Neuron (in vitro differentiated cells): ENCODE measurements around the gene IL1R2.

Experiments
- H2AFZ ChIP-seq: one replicate; pipeline ENCODE4 v1.6.1; 2013; ENCODE audit warnings: low read depth, mild to moderate bottlenecking, inconsistent platforms, low read length, moderate library complexity
- H3K27me3 ChIP-seq: one replicate; pipeline ENCODE4 v1.6.1; 2013; ENCODE audit warnings: low read length; ENCODE audit not compliant: insufficient read depth
- H3K36me3 ChIP-seq: one replicate; pipeline ENCODE4 v1.6.1; 2013; ENCODE audit warnings: low read length; ENCODE audit not compliant: insufficient read depth
- H3K4me1 ChIP-seq: one replicate; pipeline ENCODE4 v1.6.1; 2013; ENCODE audit warnings: low read length; ENCODE audit not compliant: insufficient read depth
- H3K4me3 ChIP-seq: 2 replicates; pipeline ENCODE4 v1.5.1; 2013; ENCODE audit warnings: mild to moderate bottlenecking, low read length, moderate library complexity
- H3K9me3 ChIP-seq: one replicate; pipeline ENCODE4 v1.6.1; 2013; ENCODE audit warnings: low read length

IL1R2 gene

GRCh38 chr2:102033750-102034682 is 42.3 kb downstream of the IL1R2 start:
- Histone ChIP-seq H3K27me3 (no peaks in the 10 kb centered on the region), H3K4me3 (no peak overlapping the region), H3K4me1 (no peaks in the 10 kb centered on the region), H3K36me3 (no peaks in the 10 kb centered on the region), H2AFZ (no peak overlapping the region), H3K9me3 (no peaks in the 10 kb centered on the region)

- H3K27me3 ChIP-seq: no peaks in the 10 kb centered on the region
- no peaks in the 10 kb centered on the region for H3K36me3 ChIP-seq
- H2AFZ ChIP-seq: no peak overlapping the region
- no peak overlapping the region for H3K4me3 ChIP-seq
- H3K4me1 ChIP-seq: no peaks in the 10 kb centered on the region
- H3K9me3 ChIP-seq: no peaks in the 10 kb centered on the region
These were observed 43.2 kb downstream of the IL1R2 start for GRCh38 chr2:102034683-102035548.

- Histone ChIP-seq H3K4me3 (no peak overlapping the region), H2AFZ (no peak overlapping the region), H3K9me3 (no peaks in the 10 kb centered on the region), H3K27me3 (no peaks in the 10 kb centered on the region), H3K4me1 (no peaks in the 10 kb centered on the region), H3K36me3 (no peaks in the 10 kb centered on the region)
These were observed 45.9 kb downstream of the IL1R2 start for GRCh38 chr2:102037681-102038080.

GRCh38 chr2:102040229-102040628 is 48.5 kb downstream of the IL1R2 start:
- Histone ChIP-seq H3K9me3 (no peaks in the 10 kb centered on the region), H3K27me3 (no peaks in the 10 kb centered on the region), H3K4me1 (no peaks in the 10 kb centered on the region), H2AFZ (no peak overlapping the region), H3K4me3 (no peak overlapping the region), H3K36me3 (no peaks in the 10 kb centered on the region)

GRCh38 chr2:102041351-102041750 is 49.6 kb downstream of the IL1R2 start:
- Histone ChIP-seq H2AFZ (no peak overlapping the region), H3K4me1 (no peaks in the 10 kb centered on the region), H3K27me3 (no peaks in the 10 kb centered on the region), H3K36me3 (no peaks in the 10 kb centered on the region), H3K4me3 (no peak overlapping the region), H3K9me3 (no peaks in the 10 kb centered on the region)

GRCh38 chr2:102042196-102043081 is 50.7 kb downstream of the IL1R2 start:
- Histone ChIP-seq H3K4me3 (no peak overlapping the region), H3K36me3 (no peaks in the 10 kb centered on the region), H2AFZ (no peak overlapping the region), H3K27me3 (no peaks in the 10 kb centered on the region), H3K9me3 (no peaks in the 10 kb centered on the region), H3K4me1 (no peaks in the 10 kb centered on the region)

- Histone ChIP-seq H3K4me1 (no peaks in the 10 kb centered on the region), H2AFZ (no peak overlapping the region), H3K9me3 (no peaks in the 10 kb centered on the region), H3K4me3 (no peak overlapping the region), H3K36me3 (no peaks in the 10 kb centered on the region), H3K27me3 (no peaks in the 10 kb centered on the region)
These were observed 51.8 kb downstream of the IL1R2 start for GRCh38 chr2:102043560-102043959.

- no peak overlapping the region for H2AFZ ChIP-seq
- no peaks in the 10 kb centered on the region for H3K9me3 ChIP-seq
- no peak overlapping the region for H3K4me3 ChIP-seq
- H3K4me1 ChIP-seq: no peaks in the 10 kb centered on the region
- no peaks in the 10 kb centered on the region for H3K36me3 ChIP-seq
- no peaks in the 10 kb centered on the region for H3K27me3 ChIP-seq
These were observed 52.6 kb downstream of the IL1R2 start for GRCh38 chr2:102044235-102044896.

- no peak overlapping the region for H2AFZ ChIP-seq
- H3K4me3 ChIP-seq: no peak overlapping the region
- no peaks in the 10 kb centered on the region for H3K27me3 ChIP-seq
- no peaks in the 10 kb centered on the region for H3K9me3 ChIP-seq
- H3K36me3 ChIP-seq: no peaks in the 10 kb centered on the region
- H3K4me1 ChIP-seq: no peaks in the 10 kb centered on the region
These were observed 53.3 kb downstream of the IL1R2 start for GRCh38 chr2:102044967-102045489.

- no peaks in the 10 kb centered on the region for H3K36me3 ChIP-seq
- H3K9me3 ChIP-seq: no peaks in the 10 kb centered on the region
- H3K4me3 ChIP-seq: no peak overlapping the region
- H3K27me3 ChIP-seq: no peaks in the 10 kb centered on the region
- H3K4me1 ChIP-seq: no peaks in the 10 kb centered on the region
- H2AFZ ChIP-seq: no peak overlapping the region
These were observed 53.9 kb downstream of the IL1R2 start for GRCh38 chr2:102045697-102046096.

- Histone ChIP-seq H3K36me3 (no peaks in the 10 kb centered on the region), H2AFZ (no peak overlapping the region), H3K27me3 (no peaks in the 10 kb centered on the region), H3K9me3 (no peaks in the 10 kb centered on the region), H3K4me3 (no peak overlapping the region), H3K4me1 (no peaks in the 10 kb centered on the region)
These were observed 54.6 kb downstream of the IL1R2 start for GRCh38 chr2:102046135-102046986.
